NCI-H128 (cell line): ENCODE results near the gene NXPH1.
"Not testable (repeated sequence)": the region's sequence is repeated elsewhere in the genome, so short reads cannot be mapped to it uniquely, and the experiment has no call there.

ENCODE experiments used
- DNase-seq: peaks from one replicate; lab custom pipeline; 2025; ENCODE audit not compliant: unreplicated experiment; lab: John Stamatoyannopoulos, UW

Gene NXPH1

DNA sequence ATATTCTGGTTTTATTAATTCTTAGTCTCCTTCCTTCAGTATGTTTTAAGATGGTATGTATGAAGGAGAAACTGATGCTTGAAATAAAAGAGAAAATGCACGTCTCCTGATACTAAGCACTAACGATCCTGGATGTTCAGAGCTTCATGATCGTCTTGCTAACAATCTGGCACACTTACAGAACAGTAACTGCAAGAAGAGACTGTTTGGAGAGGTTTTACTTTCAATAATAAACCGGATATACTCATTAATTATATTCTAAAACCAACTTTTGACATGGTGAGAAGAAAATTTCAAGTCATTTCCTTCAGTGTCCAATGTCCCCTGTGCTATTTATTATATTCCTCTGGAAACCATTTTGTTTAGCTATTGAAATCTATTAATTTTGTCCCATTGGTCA is 251.0 kb downstream of the NXPH1 start:
- DNase-seq = no peak

DNA sequence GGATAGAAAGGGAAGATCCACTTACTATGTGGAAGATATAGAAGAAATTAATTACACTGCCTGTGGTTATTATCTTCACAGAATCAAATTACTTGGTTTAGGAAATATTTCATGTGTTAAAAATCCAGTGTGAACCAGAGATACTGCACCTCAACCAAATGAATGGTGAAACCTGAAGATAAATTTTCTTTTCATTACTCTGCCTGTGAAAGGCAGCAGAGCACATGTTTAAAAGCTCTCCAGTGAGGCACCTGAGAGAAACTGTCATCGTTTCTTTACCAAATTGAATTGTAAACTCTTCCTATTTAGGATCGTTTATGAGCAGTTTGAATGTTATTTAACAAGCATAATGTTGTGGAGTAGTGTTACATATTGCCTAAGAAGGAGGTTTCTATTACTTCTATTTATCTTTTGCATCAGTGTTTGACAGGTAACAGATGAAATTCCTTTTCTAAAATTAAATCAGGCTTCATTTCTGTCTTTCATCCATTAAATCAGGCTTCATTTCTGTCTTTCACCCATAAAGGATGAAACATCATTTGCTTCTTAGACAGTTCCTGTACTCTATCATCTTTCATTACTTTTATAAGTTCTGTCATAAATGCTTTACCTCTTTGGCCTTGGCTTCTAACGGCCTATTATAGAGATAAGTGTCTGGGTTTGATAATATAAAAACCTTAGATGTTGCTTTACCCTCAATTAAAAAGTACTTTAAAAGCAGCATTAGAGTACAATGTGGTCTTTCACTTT is 266.6 kb downstream of the NXPH1 start:
- no peak for DNase-seq

- no peak for DNase-seq
Measured at GRCh38 chr7:8702807-8703206, 269.4 kb downstream of the NXPH1 start.

DNA sequence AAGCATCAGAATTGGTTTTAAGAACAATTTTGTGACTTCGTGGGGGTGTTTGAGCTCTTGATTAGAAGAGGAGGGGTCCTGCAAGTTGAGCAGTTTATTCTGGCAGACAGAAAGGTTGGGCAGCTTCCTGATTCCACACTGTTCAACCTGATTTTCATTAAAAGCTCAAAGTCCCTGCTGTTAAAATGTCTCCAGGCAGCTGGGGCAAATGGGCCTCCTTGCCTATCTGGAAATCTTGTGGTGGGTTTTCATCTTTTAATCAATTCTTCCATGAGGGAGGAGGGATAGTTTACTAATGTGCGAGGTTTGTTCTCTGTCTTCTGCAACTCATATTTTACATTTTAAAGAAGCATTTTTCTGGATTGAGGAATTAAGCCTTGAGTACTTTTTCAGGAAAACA is 276.7 kb downstream of the NXPH1 start:
- DNase-seq = no peak

DNA sequence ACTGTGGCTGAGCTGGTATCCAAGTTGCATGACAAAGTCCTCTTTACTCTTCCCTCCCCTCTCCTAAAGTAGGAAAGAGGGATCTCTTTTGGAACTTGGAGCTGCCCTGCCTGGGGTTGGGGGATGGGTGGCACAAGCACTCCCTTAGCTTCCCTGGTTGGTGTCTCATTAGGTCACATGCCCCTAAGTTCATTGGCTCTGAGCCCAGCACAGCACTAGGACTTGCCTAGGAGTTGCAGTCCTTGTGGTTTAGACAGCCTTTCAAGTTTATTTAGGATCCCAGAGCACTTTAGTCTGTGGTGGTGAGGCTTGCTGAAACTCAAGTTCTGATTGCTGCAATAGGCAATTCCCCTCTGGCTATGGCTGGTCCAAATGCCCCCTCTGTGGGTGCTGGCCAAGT is 281.4 kb downstream of the NXPH1 start:
- DNase-seq = no peak

- no peak for DNase-seq
Measured at GRCh38 chr7:8719102-8719501, 285.7 kb downstream of the NXPH1 start.

DNA sequence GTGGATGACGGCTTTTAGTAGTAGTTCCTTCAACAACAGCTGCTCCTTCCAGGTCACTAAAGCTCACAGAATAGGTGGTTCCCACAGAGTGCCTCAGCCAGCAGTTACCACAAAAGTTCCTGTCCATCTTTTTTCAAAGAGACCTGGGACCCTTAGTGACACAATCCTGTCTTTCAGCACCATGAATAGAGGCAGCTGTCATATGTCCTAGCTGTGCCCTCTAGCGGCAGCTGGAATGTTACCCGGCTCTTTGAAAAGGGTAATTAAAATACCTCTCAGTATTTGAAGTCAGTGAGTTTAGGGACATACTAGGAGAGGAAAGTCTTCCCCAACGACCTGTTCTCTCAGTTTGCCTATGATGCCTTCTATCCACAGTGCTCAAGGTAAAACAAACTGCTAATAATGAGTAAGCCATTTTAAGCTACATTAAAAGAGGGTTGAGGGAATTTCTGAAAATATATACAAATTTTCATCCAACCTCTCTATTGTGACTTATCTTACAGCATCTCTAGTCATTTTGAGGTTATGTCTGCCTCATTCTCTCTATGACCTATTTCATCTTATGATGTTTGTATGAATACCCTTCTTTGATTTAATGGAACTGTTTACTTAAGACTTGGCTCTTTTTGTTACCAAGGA is 290.8 kb downstream of the NXPH1 start:
- DNase-seq = no peak

DNA sequence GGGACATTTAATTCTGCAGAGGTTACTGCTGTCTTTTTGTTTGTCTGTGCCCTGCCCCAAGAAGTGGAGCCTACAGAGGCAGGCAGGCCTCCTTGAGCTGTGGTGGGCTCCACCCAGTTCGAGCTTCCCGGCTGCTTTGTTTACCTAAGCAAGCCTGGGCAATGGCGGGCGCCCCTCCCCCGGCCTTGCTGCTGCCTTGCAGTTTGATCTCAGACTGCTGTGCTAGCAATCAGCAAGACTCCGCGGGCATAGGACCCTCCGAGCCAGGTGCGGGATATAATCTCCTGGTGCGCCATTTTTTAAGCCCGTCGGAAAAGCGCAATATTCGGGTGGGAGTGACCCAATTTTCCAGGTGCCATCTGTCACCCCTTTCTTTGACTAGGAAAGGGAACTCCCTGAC is 298.3 kb downstream of the NXPH1 start:
- not testable (repeated sequence) for DNase-seq

- no peak for DNase-seq
Measured at GRCh38 chr7:8739837-8740236, 306.4 kb downstream of the NXPH1 start.

DNA sequence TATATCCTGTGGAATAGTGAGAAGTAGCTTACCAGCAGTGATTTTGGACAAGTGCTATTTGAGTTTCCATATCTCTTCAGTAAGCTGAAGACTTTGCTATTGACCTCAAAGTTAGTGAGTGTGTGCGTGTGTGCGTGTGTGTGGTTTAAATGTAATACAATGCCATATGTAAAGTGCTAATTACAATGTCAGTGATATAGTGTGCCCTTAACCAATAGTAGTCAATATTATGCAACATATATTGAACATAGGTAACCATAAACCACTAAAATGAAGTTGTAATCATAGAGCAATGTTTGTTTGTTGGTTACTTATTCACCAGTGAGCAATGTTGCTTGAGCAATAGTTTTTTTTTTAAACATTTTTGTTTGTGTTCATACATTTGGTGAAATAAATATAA is 309.4 kb downstream of the NXPH1 start:
- no peak for DNase-seq

DNA sequence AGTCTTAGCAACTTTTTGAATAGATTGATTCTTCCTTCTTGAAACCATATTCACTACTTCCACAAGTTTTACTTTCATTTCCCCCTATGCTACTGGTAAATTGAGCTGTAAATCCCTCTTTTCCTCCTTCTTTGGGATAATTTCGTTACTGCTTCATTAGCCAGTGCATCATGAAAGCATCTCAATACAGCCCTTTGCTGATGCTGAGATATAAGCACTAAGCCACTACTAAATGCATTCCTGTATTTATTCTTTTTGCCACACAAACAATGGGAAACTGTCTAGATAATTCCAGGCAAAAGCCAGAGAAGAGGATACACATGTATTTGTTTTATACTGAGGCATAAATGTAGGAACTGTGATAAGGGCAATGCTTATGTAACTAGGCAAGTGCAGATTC is 313.9 kb downstream of the NXPH1 start:
- DNase-seq = no peak

DNA sequence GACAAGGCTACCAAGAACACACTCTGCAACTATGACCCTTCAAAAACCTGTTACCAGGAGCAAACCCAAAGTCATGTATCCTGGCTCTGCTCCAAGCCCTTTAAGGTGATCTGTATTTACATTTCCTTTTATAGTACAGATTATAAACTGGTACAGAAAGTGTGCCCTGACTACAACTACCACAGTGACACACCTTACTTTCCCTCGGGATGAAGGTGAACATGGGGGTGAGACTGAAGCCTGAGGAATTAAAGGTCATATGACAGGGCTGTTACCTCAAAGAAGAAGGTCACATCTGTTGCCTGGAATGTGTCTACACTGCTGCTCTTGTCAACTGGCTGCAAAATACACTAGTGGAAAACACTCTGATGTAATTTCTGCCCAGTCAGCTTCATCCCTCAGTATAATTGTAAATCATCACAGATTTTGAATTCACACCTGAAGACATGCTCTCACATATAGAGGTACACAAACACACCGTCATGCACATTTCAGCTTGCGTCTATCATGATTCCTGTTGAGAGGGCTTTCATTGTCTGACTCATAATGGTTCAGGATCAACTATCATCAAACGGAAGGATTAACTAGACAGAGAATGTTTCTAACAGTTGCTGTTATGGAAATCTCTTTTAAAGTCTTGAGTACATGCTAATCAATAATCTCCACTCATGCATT is 318.3 kb downstream of the NXPH1 start:
- DNase-seq = no peak

DNA sequence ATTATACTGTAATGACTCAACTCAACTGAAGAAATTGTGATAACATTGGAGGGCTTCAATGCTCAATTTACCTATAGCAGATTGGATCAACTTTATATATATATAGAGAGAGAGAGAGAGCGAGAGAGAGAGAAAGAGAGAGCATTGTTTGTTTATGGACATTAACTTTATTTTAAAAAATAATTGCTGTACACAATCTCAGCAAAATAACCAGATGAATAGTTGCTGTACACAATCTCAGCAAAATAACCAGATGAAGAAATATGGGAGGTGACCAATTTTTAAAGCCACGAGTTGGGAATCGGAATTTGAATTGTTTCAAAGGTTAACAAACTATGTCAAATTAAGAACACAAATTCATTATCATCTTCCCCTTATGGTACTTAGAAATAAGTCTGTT is 319.9 kb downstream of the NXPH1 start:
- DNase-seq = no peak

GRCh38 chr7:8761731-8762130 is 328.3 kb downstream of the NXPH1 start:
- no peak for DNase-seq

DNA sequence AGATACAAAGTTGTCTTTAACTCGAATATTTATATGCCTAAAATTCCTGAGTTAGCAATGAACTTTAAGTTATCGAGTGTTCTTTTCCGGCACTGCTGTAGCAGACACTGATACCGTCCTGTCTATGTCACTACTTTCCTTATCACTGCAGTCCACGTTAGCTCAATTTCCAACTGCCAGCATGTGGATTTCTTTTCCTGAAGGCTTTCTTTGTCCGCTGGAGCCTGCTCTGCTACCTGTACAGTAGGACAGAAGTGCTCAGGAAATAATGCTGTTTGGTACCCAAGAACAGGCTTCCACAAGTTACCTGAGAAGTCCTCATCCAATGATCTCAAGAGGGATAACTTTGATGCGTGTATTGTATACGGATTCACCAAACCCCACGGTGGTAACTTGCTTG is 329.4 kb downstream of the NXPH1 start:
- DNase-seq = no peak

DNA sequence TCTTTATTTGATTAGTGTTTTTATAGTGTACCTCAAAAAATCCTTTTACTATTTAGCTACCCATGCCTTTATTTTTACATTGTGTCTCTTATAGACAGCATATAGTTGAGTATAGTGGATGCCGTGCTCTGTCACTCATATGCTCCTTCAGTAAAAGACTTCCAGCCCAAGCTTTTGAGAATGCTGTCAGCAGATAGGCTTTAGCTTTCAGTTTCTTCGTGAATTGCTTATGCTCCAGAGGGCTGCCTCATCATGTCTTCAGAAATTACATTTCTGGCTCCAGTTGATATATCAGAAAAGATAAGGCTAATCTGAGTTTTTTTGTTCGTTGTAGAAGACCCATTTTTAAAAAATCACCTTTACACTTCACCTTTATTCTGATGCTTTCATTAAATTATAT is 332.0 kb downstream of the NXPH1 start:
- no peak for DNase-seq

DNA sequence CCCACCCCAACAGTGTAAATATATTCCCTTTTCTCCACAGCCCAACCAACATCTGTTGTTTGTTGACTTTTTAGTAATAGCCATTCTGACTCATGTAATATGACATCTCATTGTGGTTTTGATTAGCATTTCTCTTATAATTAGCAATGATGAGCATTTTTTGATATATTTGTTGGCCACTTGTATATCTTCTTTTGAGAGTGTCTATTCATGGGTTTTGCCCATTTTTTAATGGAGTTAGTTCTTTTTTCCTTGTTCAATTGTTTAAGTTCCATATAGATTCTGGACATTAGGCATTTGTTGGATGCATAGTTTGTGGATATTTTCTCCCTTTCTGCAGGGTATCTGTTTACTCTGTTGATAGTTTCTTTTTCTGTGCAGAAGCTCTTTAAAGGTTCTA is 340.1 kb downstream of the NXPH1 start:
- DNase-seq = no peak

- no peak for DNase-seq
Measured at GRCh38 chr7:8778459-8778858, 345.1 kb downstream of the NXPH1 start.

DNA sequence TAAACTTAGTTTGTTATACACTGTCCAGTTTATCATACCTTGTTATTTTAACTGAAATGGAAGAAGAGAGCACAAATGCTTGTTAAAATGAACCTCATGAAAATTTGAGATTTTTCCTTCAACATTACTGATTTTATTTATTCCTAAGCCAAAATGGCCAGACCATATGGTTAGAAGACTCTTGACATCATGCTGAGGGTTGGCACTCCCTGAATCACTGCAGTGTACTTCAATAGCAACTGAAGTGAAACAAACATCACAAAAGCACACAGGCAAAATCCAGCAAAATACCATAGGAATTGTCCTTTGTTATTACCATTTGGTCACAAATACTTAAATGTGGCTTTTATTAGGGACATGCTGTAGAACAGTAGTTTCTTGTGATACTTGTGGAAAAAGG is 347.8 kb downstream of the NXPH1 start:
- DNase-seq = no peak

GRCh38 chr7:8783229-8783628 is 349.8 kb downstream of the NXPH1 start:
- no peak for DNase-seq

DNA sequence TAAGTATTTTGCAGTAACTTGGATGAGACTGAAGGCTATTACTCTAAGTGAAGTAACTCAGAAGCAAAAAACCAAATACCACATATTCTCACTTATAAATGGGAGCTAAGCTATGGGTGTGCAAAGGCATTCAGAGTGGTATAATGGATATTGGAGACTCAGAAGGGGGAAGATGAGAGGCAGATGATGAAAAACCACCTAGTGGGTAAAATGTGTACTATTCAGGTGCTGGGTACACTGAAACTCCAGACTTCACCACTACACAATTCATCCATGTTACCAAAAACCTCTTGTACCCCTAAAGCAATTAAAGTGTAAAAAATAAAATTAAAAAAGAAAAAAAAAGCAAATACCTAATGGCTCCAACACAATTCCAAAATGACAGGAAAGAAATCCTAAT is 351.7 kb downstream of the NXPH1 start:
- no peak for DNase-seq

DNA sequence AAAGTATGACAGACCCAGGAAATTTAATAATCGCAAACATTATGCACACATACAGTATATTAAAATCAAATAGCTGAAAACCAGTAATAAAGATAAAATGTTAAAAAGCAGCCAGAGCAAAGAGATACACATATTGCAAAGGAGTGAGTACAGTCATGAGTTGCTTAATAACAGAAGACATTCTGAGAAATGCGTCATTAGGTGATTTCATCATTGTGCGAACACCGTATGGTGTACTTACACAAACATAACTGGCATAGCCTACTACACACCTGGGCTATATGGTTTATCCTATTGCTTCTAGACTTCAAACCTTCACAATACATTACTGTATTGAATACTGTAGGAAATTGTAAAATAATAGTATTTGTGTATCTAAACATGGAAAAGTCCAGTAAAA is 367.6 kb downstream of the NXPH1 start:
- DNase-seq = no peak
